ENCODE results near the gene EFHC1. TPM values are rescaled to one million over a fixed set of nuclear protein-coding genes. Genes with fewer than 3 reads are reported as not detected.

The EFHC1 gene
- total RNA-seq, 1 experiment from 2014 or later, result 12.4 TPM

DNA sequence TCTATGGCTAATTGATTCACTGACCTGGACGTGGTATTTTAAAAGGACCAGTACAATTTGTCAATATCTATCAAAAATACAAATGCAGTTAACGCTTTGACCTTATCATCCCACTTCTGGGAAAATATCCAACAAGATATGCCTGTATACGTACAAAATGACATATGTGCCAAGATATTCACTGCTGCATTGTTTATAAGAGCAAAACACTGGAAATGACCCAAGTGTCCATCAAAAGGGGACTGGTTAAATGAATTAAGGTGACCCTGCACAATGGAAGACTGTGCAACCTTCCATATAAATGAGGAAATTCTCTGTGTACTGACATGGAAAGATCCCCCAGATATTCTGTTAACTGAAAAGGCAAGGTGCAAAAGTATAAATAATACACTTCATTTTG is 142.8 kb downstream of the EFHC1 start:
- DNase-seq (ENCODE audit: low read depth, low spot score) (no peak), ATAC-seq (no peak)
- TF ChIP-seq CBX3 (IDR thresholded peaks at IDR 0.05; ENCODE audit: low read depth), result no peak
- TF ChIP-seq JUND (IDR thresholded peaks at IDR 0.05), result no peak
- TF ChIP-seq, protein P1, sequence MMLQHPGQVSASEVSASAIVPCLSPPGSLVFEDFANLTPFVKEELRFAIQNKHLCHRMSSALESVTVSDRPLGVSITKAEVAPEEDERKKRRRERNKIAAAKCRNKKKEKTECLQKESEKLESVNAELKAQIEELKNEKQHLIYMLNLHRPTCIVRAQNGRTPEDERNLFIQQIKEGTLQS (IDR thresholded peaks at IDR 0.05), result no peak
- TF ChIP-seq POLR2A (IDR thresholded peaks at IDR 0.05; ENCODE audit: borderline replicate concordance, extremely low read depth, insufficient read depth, insufficient read length), result no peak
- TF ChIP-seq, protein P2, sequence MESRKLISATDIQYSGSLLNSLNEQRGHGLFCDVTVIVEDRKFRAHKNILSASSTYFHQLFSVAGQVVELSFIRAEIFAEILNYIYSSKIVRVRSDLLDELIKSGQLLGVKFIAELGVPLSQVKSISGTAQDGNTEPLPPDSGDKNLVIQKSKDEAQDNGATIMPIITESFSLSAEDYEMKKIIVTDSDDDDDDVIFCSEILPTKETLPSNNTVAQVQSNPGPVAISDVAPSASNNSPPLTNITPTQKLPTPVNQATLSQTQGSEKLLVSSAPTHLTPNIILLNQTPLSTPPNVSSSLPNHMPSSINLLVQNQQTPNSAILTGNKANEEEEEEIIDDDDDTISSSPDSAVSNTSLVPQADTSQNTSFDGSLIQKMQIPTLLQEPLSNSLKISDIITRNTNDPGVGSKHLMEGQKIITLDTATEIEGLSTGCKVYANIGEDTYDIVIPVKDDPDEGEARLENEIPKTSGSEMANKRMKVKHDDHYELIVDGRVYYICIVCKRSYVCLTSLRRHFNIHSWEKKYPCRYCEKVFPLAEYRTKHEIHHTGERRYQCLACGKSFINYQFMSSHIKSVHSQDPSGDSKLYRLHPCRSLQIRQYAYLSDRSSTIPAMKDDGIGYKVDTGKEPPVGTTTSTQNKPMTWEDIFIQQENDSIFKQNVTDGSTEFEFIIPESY (IDR thresholded peaks at IDR 0.05; ENCODE audit: extremely low read depth, insufficient replicate concordance, low read length), result no peak
- no peak for TF ChIP-seq RAD21 (IDR thresholded peaks at IDR 0.05; ENCODE audit: low read depth)
- Histone ChIP-seq H3K9me3 (ENCODE audit: control insufficient read depth in 1 of 2, insufficient read depth in 1 of 2, low read depth in 1 of 2, low read length in 2 of 2) (no peaks in the 10 kb centered on the region), H3K27ac (ENCODE audit: low read depth, low read length) (no peak overlapping the region), H3K9me2 (ENCODE audit: insufficient read depth) (no peaks in the 10 kb centered on the region), H3K27me3 (ENCODE audit: insufficient read depth, low read length) (no peaks in the 10 kb centered on the region), H3K79me2 (ENCODE audit: insufficient read depth, low read length) (peaks cover 74% of the 10 kb centered on the region), H3K9ac (ENCODE audit: low read length) (no peak overlapping the region), H3K4me1 (ENCODE audit: control insufficient read depth in 1 of 2, insufficient read depth in 2 of 2, low read length in 2 of 2) (peaks cover 0 to 4% of the 10 kb centered on the region in 2 experiments; a peak in 1 of 4 replicates), H3K4me3 (replicated peaks in 1 of 2; ENCODE audit: low read depth in 1 of 2, low read length in 2 of 2) (no peak overlapping the region), H3K4me2 (ENCODE audit: low read length) (no peak overlapping the region), H4K20me1 (ENCODE audit: insufficient read depth) (0 out of 2 replicates have a peak, but pooled peaks cover 3% of the 10 kb centered on the region), H2AFZ (ENCODE audit: low read depth, low read length, poor library complexity, severe bottlenecking) (no peak overlapping the region), H3K36me3 (ENCODE audit: control insufficient read depth in 1 of 2, insufficient read depth in 2 of 2, low read length in 2 of 2) (no peaks in the 10 kb centered on the region)
- intact Hi-C loops (cut with micrococcal nuclease), result no loop called here
- ChIA-PET RAD21 (ENCODE audit: low non-redundant PET in 1 of 2, low total read pairs in 2 of 2, uncharacterized antibody in 2 of 2, unreplicated experiment in 2 of 2) (no interaction called here), CTCF (no interaction called here), POLR2A (no interaction called here)
- no TSS peak for BruUV-seq (replicated peaks)

DNA sequence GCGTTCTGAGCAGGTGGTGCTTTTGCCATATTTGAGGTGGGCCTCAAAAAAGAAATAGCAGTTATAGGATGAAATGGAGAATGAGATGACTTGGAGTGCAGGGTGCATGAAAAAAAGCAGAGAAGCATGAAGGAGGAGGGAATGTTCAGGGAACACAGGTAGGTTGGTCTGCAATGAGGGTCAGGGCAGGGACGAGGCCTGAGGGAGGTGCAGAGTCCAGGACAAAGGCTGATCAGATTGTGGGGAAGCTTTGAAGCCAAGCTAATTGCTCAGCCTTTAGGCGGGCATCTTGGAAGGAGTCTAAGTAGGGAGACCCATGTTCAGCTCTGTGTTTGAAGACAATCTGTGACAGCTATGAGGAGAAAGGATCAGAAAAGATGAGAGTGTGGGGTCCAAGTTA is 144.7 kb downstream of the EFHC1 start:
- peaks cover 81% of the 10 kb centered on the region for H3K79me2 ChIP-seq (ENCODE audit: insufficient read depth, low read length)
- 0 out of 2 replicates have a peak, but pooled peaks cover 3% of the 10 kb centered on the region for H3K9me2 ChIP-seq (ENCODE audit: insufficient read depth)
- no peaks in the 10 kb centered on the region for H3K9me3 ChIP-seq (ENCODE audit: control insufficient read depth in 1 of 2, insufficient read depth in 1 of 2, low read depth in 1 of 2, low read length in 2 of 2)
- 0 out of 2 replicates have a peak, but pooled peaks cover 3% of the 10 kb centered on the region for H4K20me1 ChIP-seq (ENCODE audit: insufficient read depth)
- ChIA-PET RAD21 (ENCODE audit: low non-redundant PET in 1 of 2, low total read pairs in 2 of 2, uncharacterized antibody in 2 of 2, unreplicated experiment in 2 of 2) (no interaction called here), CTCF (no interaction called here), POLR2A (no interaction called here)
- H3K4me1 ChIP-seq (ENCODE audit: control insufficient read depth in 1 of 2, insufficient read depth in 2 of 2, low read length in 2 of 2), result peaks cover 0 to 4% of the 10 kb centered on the region in 2 experiments; a peak in 1 of 4 replicates
- H3K9ac ChIP-seq (ENCODE audit: low read length), result no peak overlapping the region
- no peak overlapping the region for H3K4me3 ChIP-seq (replicated peaks in 1 of 2; ENCODE audit: low read depth in 1 of 2, low read length in 2 of 2)
- H2AFZ ChIP-seq (ENCODE audit: low read depth, low read length, poor library complexity, severe bottlenecking), result no peak overlapping the region
- DNase-seq (ENCODE audit: low read depth, low spot score), result no peak
- no peaks in the 10 kb centered on the region for H3K36me3 ChIP-seq (ENCODE audit: control insufficient read depth in 1 of 2, insufficient read depth in 2 of 2, low read length in 2 of 2)
- no peaks in the 10 kb centered on the region for H3K27me3 ChIP-seq (ENCODE audit: insufficient read depth, low read length)
- no peak for ATAC-seq
- H3K4me2 ChIP-seq (ENCODE audit: low read length), result no peak overlapping the region
- no TSS peak for BruUV-seq (replicated peaks)
- TF ChIP-seq JUND (IDR thresholded peaks at IDR 0.05), result no peak
- TF ChIP-seq RAD21 (IDR thresholded peaks at IDR 0.05; ENCODE audit: low read depth), result no peak
- TF ChIP-seq SRF (IDR thresholded peaks at IDR 0.05; ENCODE audit: low read depth), result no peak
- TF ChIP-seq TCF7L2 (IDR thresholded peaks at IDR 0.05; ENCODE audit: borderline replicate concordance, extremely low read depth, insufficient read depth, insufficient read length), result no peak
- TF ChIP-seq SIN3A (IDR thresholded peaks at IDR 0.05; ENCODE audit: low read depth), result no peak
- no peak for TF ChIP-seq POLR2A (IDR thresholded peaks at IDR 0.05; ENCODE audit: borderline replicate concordance, extremely low read depth, insufficient read depth, insufficient read length)
- TF ChIP-seq, protein P2 (IDR thresholded peaks at IDR 0.05; ENCODE audit: extremely low read depth, insufficient replicate concordance, low read length), result no peak
- no peak overlapping the region for H3K27ac ChIP-seq (ENCODE audit: low read depth, low read length)
- intact Hi-C loops (cut with micrococcal nuclease), result no loop called here

Measured in HCT116 (cell line).